ENCODE measurements around the gene CGGBP1.

DNA sequence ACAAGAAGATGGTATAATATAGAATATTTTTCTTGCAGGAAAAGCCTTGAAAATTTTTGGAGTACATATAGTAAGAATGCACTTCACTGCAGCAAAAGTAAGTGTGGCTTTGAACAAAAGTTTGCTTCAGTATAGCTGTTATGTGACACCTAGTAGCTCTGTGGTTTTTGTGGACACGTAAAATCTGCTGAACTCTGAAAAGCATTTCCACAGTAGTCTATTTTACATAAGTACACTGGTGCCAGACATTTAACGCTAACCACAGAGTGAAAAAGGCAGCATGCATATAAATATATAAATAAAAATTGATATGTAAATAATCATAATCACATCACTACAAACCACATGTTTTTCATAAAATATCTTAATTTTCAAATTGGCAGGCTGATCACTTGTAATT is 39.8 kb downstream of the CGGBP1 start:
- TF ChIP-seq, protein P1, sequence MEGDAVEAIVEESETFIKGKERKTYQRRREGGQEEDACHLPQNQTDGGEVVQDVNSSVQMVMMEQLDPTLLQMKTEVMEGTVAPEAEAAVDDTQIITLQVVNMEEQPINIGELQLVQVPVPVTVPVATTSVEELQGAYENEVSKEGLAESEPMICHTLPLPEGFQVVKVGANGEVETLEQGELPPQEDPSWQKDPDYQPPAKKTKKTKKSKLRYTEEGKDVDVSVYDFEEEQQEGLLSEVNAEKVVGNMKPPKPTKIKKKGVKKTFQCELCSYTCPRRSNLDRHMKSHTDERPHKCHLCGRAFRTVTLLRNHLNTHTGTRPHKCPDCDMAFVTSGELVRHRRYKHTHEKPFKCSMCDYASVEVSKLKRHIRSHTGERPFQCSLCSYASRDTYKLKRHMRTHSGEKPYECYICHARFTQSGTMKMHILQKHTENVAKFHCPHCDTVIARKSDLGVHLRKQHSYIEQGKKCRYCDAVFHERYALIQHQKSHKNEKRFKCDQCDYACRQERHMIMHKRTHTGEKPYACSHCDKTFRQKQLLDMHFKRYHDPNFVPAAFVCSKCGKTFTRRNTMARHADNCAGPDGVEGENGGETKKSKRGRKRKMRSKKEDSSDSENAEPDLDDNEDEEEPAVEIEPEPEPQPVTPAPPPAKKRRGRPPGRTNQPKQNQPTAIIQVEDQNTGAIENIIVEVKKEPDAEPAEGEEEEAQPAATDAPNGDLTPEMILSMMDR (IDR thresholded peaks at IDR 0.05) = no peak
- no peak for TF ChIP-seq POLR2A (IDR thresholded peaks at IDR 0.05; ENCODE audit: low read depth)
- no peak for TF ChIP-seq POLR2AphosphoS5 (IDR thresholded peaks at IDR 0.05)
- no peak for TF ChIP-seq EP300 (IDR thresholded peaks at IDR 0.05)

Data from esophagus muscularis mucosa (tissue), 4 donors.